HL-60 (cell line): ENCODE measurements around the gene ADAM22.

Source experiments
- CTCF ChIP-seq: IDR thresholded peaks from one replicate; pipeline ENCODE4 v1.5.1; 2011; ENCODE audit warnings: low read length, control low read depth, inconsistent platforms; ENCODE audit not compliant: insufficient read depth
- POLR2AphosphoS5 ChIP-seq: IDR thresholded peaks from 2 replicates; pipeline ENCODE4 v1.6.1; 2012; ENCODE audit warnings: low read depth

- TF ChIP-seq CTCF, result no peak
- TF ChIP-seq POLR2AphosphoS5, result no peak
These were observed 198.7 kb downstream of the ADAM22 start for GRCh38 chr7:88132725-88133124.
